NCI-H1092 treated with DMSO at 0.1 percent for 48 hours (cell line): ENCODE results near the gene TSPAN32.

ENCODE experiments used
- DNase-seq: peaks from one replicate; lab custom pipeline; 2025; lab: John Stamatoyannopoulos, UW

TSPAN32 gene

GRCh38 chr11:2304506-2305139 lies 2.8 kb downstream of the TSPAN32 start:
- no peak for DNase-seq

GRCh38 chr11:2305140-2305778 lies 3.4 kb downstream of the TSPAN32 start:
- DNase-seq: peak; percentile 64

GRCh38 chr11:2305788-2306451 lies 4.1 kb downstream of the TSPAN32 start:
- no peak for DNase-seq

GRCh38 chr11:2306452-2306823 lies 4.6 kb downstream of the TSPAN32 start:
- no peak for DNase-seq

- no peak for DNase-seq
Measured at GRCh38 chr11:2306877-2307500, 5.2 kb downstream of the TSPAN32 start.

GRCh38 chr11:2307501-2308331 lies 5.9 kb downstream of the TSPAN32 start:
- no peak for DNase-seq

GRCh38 chr11:2308713-2309112 lies 6.9 kb downstream of the TSPAN32 start:
- DNase-seq: no peak

- DNase-seq: no peak
Measured at GRCh38 chr11:2309251-2310072, 7.6 kb downstream of the TSPAN32 start.

GRCh38 chr11:2310073-2310785 lies 8.4 kb downstream of the TSPAN32 start:
- DNase-seq: no peak

- DNase-seq: no peak
Measured at GRCh38 chr11:2310786-2311352, 9.1 kb downstream of the TSPAN32 start.

- no peak for DNase-seq
Measured at GRCh38 chr11:2311353-2312133, 9.7 kb downstream of the TSPAN32 start.

- DNase-seq: no peak
Measured at GRCh38 chr11:2312232-2313042, 10.6 kb downstream of the TSPAN32 start.

GRCh38 chr11:2313051-2313951 lies 11.5 kb downstream of the TSPAN32 start:
- no peak for DNase-seq

GRCh38 chr11:2314136-2314524 lies 12.3 kb downstream of the TSPAN32 start:
- no peak for DNase-seq

GRCh38 chr11:2314525-2315394 lies 12.9 kb downstream of the TSPAN32 start:
- DNase-seq: peak; percentile 94

- no peak for DNase-seq
Measured at GRCh38 chr11:2315395-2316168, 13.8 kb downstream of the TSPAN32 start.
